Nephron (organoid): ENCODE results near the gene MAPKAP1.

Experiments
- H3K27ac Mint-ChIP-seq, 3 experiments: 2 replicates each; pipeline ENCODE4 v1.8.0; 2020; ENCODE audit warnings: mixed read lengths in 3 of 3, mild to moderate bottlenecking in 2 of 3, moderate library complexity in 1 of 3
- H3K27me3 Mint-ChIP-seq: 2 replicates; pipeline ENCODE4 v1.8.0; 2021; ENCODE audit warnings: low read depth, mild to moderate bottlenecking, moderate library complexity, mixed read lengths
- H3K36me3 Mint-ChIP-seq: 2 replicates; pipeline ENCODE4 v1.8.0; 2020; ENCODE audit warnings: low read depth, mixed read lengths
- H3K4me1 Mint-ChIP-seq: 2 replicates; pipeline ENCODE4 v1.8.0; 2020; ENCODE audit warnings: mixed read lengths
- H3K4me3 Mint-ChIP-seq, 3 experiments: 2 replicates each; pipeline ENCODE4 v1.8.0; 2020; ENCODE audit warnings: mild to moderate bottlenecking in 3 of 3, mixed read lengths in 3 of 3, moderate library complexity in 2 of 3
- H3K9me3 Mint-ChIP-seq: 2 replicates; pipeline ENCODE4 v1.8.0; 2020; ENCODE audit warnings: mixed read lengths
- TF ChIP-seq, protein P1 (sequence below), 3 experiments: fragments of 200-600 bp; sonication (generic); IDR thresholded peaks; one replicate each; pipeline ENCODE4 v1.5.0; 2021; ENCODE audit warnings: antibody characterized with exemption in 3 of 3; ENCODE audit not compliant: unreplicated experiment in 3 of 3

MAPKAP1 gene

DNA sequence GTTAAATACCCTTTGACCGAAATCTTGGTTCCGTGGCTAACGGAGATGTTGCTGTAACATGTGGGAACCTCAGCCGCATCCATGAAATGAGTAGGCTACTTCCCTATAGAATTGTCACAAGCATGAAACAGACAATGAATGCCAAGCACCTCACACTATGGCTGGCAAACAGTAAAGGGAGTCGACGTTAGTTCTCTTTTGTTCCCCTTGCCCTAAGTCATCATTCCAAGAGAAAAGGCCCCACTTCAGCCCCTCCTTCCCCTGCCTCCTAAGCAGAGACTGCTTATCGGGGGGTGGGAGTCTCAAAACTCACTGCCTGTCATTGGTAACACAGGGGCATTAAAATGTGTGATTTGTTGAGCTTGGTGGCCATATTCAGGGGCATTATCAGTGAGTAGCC is 159.6 kb downstream of the MAPKAP1 start:
- peak overlapping the region in 2 of 3 experiments; percentile 16 to 95 for H3K27ac Mint-ChIP-seq
- TF ChIP-seq, protein P1, sequence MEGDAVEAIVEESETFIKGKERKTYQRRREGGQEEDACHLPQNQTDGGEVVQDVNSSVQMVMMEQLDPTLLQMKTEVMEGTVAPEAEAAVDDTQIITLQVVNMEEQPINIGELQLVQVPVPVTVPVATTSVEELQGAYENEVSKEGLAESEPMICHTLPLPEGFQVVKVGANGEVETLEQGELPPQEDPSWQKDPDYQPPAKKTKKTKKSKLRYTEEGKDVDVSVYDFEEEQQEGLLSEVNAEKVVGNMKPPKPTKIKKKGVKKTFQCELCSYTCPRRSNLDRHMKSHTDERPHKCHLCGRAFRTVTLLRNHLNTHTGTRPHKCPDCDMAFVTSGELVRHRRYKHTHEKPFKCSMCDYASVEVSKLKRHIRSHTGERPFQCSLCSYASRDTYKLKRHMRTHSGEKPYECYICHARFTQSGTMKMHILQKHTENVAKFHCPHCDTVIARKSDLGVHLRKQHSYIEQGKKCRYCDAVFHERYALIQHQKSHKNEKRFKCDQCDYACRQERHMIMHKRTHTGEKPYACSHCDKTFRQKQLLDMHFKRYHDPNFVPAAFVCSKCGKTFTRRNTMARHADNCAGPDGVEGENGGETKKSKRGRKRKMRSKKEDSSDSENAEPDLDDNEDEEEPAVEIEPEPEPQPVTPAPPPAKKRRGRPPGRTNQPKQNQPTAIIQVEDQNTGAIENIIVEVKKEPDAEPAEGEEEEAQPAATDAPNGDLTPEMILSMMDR (IDR thresholded peaks at IDR 0.05; ENCODE audit: unreplicated experiment in 3 of 3) = no peak
- no peaks in the 10 kb centered on the region for H3K9me3 Mint-ChIP-seq
- peaks cover 5% of the 10 kb centered on the region for H3K36me3 Mint-ChIP-seq
- no peak overlapping the region for H3K4me3 Mint-ChIP-seq
- no peaks in the 10 kb centered on the region for H3K27me3 Mint-ChIP-seq
- peaks cover 71% of the 10 kb centered on the region for H3K4me1 Mint-ChIP-seq

DNA sequence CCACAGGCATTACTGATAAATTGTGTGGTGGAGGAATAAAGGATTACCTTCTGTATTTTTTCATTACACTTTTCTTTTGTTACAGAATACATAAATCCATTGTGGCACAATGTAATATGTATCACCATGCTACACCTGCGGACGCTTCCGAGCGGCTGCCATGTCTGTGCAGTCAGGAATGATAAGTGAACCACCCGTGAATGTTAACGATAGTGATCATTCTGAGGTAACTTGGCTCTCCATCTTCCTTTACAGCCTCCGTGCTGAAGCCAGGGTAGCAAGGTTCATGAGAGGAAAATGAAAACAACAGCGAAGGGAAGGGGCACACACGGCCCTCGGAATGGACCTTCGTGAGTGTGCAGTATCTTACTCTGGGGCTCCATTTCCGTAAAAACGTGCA is 161.2 kb downstream of the MAPKAP1 start:
- TF ChIP-seq, protein P1 (IDR thresholded peaks at IDR 0.05; ENCODE audit: unreplicated experiment in 3 of 3) = no peak
- Mint-ChIP-seq H3K9me3 (no peaks in the 10 kb centered on the region), H3K27me3 (no peaks in the 10 kb centered on the region), H3K4me3 (no peak overlapping the region), H3K27ac (peak overlapping the region; percentile 35 to 95 (median 94)), H3K36me3 (peaks cover 15% of the 10 kb centered on the region), H3K4me1 (peaks cover 71% of the 10 kb centered on the region)

DNA sequence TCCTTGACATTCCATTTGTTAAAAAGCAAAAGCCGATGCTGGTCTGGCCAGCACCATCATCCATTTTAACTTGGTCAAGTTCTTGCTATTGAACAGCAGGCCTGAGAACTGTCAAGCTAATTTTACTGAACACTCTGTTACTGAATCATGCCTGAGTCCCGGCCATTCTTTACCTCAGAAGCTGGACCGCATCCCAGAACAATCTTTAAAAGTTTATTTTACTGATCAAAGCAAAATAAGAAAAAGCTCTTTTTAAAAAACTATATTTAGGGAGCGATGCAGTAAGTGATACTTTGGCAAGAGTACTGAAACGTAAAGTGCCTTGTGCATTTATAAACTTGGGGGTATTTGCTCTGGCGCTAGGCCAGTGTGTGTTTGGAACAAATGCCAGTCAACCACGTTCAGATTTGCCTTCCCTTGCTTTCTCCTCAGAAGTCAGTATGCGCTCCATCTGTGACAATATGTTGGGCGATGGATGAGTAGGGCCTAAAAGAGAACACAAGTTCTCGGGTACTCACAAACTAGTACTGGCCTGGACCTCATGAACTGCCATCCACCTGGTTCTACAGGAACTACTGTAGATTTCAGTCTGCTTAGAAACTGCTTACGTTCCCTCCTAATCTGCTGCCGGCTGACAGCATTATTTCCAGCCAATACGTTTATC is 161.9 kb downstream of the MAPKAP1 start:
- peak overlapping the region in 1 of 3 experiments; percentile 25 for H3K4me3 Mint-ChIP-seq
- H3K4me1 Mint-ChIP-seq = peaks cover 67% of the 10 kb centered on the region
- TF ChIP-seq, protein P1 (IDR thresholded peaks at IDR 0.05; ENCODE audit: unreplicated experiment in 3 of 3) = no peak
- no peaks in the 10 kb centered on the region for H3K9me3 Mint-ChIP-seq
- no peaks in the 10 kb centered on the region for H3K27me3 Mint-ChIP-seq
- peaks cover 17% of the 10 kb centered on the region for H3K36me3 Mint-ChIP-seq
- peak overlapping the region; percentile 94 to 96 (median 95) for H3K27ac Mint-ChIP-seq

DNA sequence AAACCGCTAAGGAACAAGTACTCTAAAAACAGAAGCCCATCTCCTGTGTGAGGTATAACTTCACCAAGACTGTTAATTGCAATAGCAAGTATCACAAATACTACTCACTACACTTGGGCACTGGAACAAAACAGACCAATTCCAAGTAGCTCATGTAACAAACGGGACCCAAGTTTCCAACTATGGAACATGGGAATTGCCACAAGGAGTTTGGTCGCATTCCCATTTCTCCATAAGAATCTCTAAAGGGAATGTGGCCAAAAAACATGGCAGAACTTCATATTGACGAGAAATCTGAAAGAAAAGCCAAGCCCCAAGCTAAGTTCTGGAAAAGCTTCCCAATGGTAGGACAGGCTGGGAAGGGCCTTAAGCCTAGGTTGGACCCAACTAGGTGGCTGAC is 162.5 kb downstream of the MAPKAP1 start:
- peaks cover 64% of the 10 kb centered on the region for H3K4me1 Mint-ChIP-seq
- no peaks in the 10 kb centered on the region for H3K27me3 Mint-ChIP-seq
- H3K9me3 Mint-ChIP-seq = no peaks in the 10 kb centered on the region
- H3K4me3 Mint-ChIP-seq = no peak overlapping the region
- TF ChIP-seq, protein P1 (IDR thresholded peaks at IDR 0.05; ENCODE audit: unreplicated experiment in 3 of 3) = no peak
- peaks cover 19% of the 10 kb centered on the region for H3K36me3 Mint-ChIP-seq
- H3K27ac Mint-ChIP-seq = peak overlapping the region; percentile 94 to 96 (median 95)

DNA sequence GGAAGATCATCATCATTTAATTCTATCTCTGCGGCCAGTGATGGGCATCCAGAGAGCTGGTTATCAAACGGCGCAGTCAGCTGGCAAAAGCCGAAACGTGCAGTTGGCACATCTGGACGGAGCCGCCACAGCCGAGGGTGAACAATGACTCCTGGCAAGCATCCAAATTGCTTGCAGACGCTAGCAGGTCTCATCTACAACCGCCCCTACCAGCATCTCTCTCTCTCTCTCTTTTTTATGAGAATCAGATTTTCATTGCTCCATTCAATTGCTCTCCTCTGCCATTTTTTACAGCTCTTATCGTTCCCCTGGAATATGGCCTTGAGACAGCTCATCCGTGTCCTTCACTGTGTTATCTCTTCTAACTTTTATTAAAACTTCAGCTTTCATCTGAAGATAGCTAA is 165.2 kb downstream of the MAPKAP1 start:
- H3K36me3 Mint-ChIP-seq = peaks cover 20% of the 10 kb centered on the region
- H3K4me3 Mint-ChIP-seq = no peak overlapping the region
- no peaks in the 10 kb centered on the region for H3K9me3 Mint-ChIP-seq
- TF ChIP-seq, protein P1 (IDR thresholded peaks at IDR 0.05; ENCODE audit: unreplicated experiment in 3 of 3) = no peak
- H3K27ac Mint-ChIP-seq = peak overlapping the region; percentile 7 to 34 (median 24)
- no peaks in the 10 kb centered on the region for H3K27me3 Mint-ChIP-seq
- H3K4me1 Mint-ChIP-seq = peaks cover 57% of the 10 kb centered on the region

DNA sequence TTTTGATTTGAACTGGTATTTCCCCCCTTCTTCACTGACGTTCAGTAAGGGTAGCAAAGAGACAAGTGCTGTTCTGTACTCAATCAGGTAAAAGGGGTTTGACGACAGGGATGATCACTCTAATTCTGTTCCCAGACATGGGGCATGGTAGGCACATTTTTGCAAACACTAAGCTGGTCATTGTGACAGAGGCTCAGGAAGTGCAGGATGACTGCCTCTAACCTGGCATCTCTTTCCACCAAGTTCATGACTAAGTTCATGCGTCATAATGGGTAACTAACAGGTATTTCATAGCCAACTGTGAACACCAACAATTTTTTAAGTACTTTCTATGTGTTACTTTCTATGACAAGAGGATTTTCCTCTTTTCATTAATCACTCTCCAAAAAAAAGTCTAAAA is 166.5 kb downstream of the MAPKAP1 start:
- Mint-ChIP-seq H3K9me3 (no peaks in the 10 kb centered on the region), H3K27me3 (no peaks in the 10 kb centered on the region), H3K27ac (peak overlapping the region in 1 of 3 experiments; percentile 34), H3K4me1 (peaks cover 44% of the 10 kb centered on the region), H3K4me3 (no peak overlapping the region), H3K36me3 (peaks cover 20% of the 10 kb centered on the region)
- TF ChIP-seq, protein P1 (IDR thresholded peaks at IDR 0.05; ENCODE audit: unreplicated experiment in 3 of 3) = no peak
